T-cell (primary cell): ENCODE data around the gene NPTXR. TPM values are rescaled to one million over a fixed set of nuclear protein-coding genes. Genes with fewer than 3 reads are reported as not detected.

Experiments used
- ATAC-seq, 4 experiments: fragments of 200-7000 bp in 3 of 4; fragments of 150-1000 bp in 1 of 4; cut with Tn5 transposase; replicated peaks in 1 of 4; 1 replicate in 3 of 4; 2 replicates in 1 of 4; pipeline ENCODE4 v1.10.0; 2021; ENCODE audit warnings: moderate library complexity in 3 of 4, mild to moderate bottlenecking in 2 of 4, moderate number of reproducible peaks in 1 of 4
- CTCF ChIA-PET, 2 donors: fragments of 300-600 bp; sonication (Branson Sonifier 250); formaldehyde crosslinking; loops; one replicate each; lab custom pipeline; 2022; ENCODE audit warnings: antibody characterized with exemption in 2 of 2; lab: Charles Lee
- POLR2A ChIA-PET, 2 donors: fragments of 300-600 bp; sonication (Branson Sonifier 250); formaldehyde crosslinking; loops; one replicate each; lab custom pipeline; 2022; ENCODE audit warnings: antibody characterized with exemption in 2 of 2; lab: Charles Lee
- DNase-seq, 35 experiments: peaks; one replicate each; pipeline versions ENCODE4 v3.0.0 to v3.0.0-alpha.2; 2013 to 2023
- H3K27ac ChIP-seq: one replicate; pipeline ENCODE4 v1.5.1; 2013; ENCODE audit warnings: low read length
- H3K27me3 ChIP-seq, 2 experiments: replicated peaks in 1 of 2; 1 replicate in 1 of 2; 2 replicates in 1 of 2; pipeline versions ENCODE4 v1.6.1 to v1.7.0; 2013; ENCODE audit warnings: low read length in 1 of 2, mixed read lengths in 1 of 2; ENCODE audit not compliant: control insufficient read depth in 2 of 2, insufficient read depth in 2 of 2; ENCODE audit errors: extremely low read depth in 1 of 2
- H3K36me3 ChIP-seq, 2 donors: 1 replicate in 1 of 2; 2 replicates in 1 of 2; pipeline versions ENCODE4 v1.6.1 to v1.7.0; 2013; ENCODE audit warnings: low read length in 1 of 2; ENCODE audit not compliant: control insufficient read depth in 2 of 2, insufficient read depth in 1 of 2; ENCODE audit errors: extremely low read depth in 1 of 2
- H3K4me1 ChIP-seq, 2 experiments: 1 replicate in 1 of 2; 2 replicates in 1 of 2; pipeline versions ENCODE4 v1.6.1 to v1.7.0; 2013; ENCODE audit warnings: low read length in 2 of 2, mixed read lengths in 1 of 2; ENCODE audit not compliant: insufficient read depth in 2 of 2, control insufficient read depth in 1 of 2; ENCODE audit errors: extremely low read depth in 1 of 2
- H3K4me3 ChIP-seq, 2 donors: 1 replicate in 1 of 2; 2 replicates in 1 of 2; pipeline versions ENCODE4 v1.5.1 to v1.7.0; 2013; ENCODE audit warnings: mild to moderate bottlenecking in 2 of 2, low read length in 1 of 2, moderate library complexity in 1 of 2; ENCODE audit not compliant: control insufficient read depth in 1 of 2; ENCODE audit errors: extremely low read depth in 1 of 2
- H3K9me3 ChIP-seq: 2 replicates; pipeline ENCODE4 v1.7.0; 2013
- H3K27ac Mint-ChIP-seq, 2 donors: one replicate each; pipeline ENCODE4 v1.8.0; 2020 to 2021; ENCODE audit warnings: mild to moderate bottlenecking in 2 of 2, mixed read lengths in 2 of 2
- H3K27me3 Mint-ChIP-seq, 2 donors: one replicate each; pipeline ENCODE4 v1.8.0; 2021 to 2022; ENCODE audit warnings: mixed read lengths in 2 of 2
- H3K36me3 Mint-ChIP-seq: one replicate; pipeline ENCODE4 v1.8.0; 2021; ENCODE audit warnings: mixed read lengths
- H3K4me1 Mint-ChIP-seq, 3 donors: one replicate each; pipeline ENCODE4 v1.8.0; 2020 to 2022; ENCODE audit warnings: mixed read lengths in 3 of 3, mild to moderate bottlenecking in 1 of 3
- H3K4me3 Mint-ChIP-seq, 3 donors: one replicate each; pipeline ENCODE4 v1.8.0; 2020 to 2022; ENCODE audit warnings: mild to moderate bottlenecking in 3 of 3, mixed read lengths in 3 of 3, moderate library complexity in 3 of 3
- H3K9me3 Mint-ChIP-seq, 3 donors: one replicate each; pipeline ENCODE4 v1.8.0; 2020 to 2022; ENCODE audit warnings: mixed read lengths in 3 of 3
- WGBS: methylation state at CpG from one replicate; pipeline ENCODE4 v1.1.5; 2013; ENCODE audit warnings: missing lambda C conversion rate; ENCODE audit not compliant: insufficient coverage; 5-methylcytosine and 5-hydroxymethylcytosine counted together
- total RNA-seq, 35 experiments: library from RNA in 6 of 35; stranded (reverse) in 6 of 35; fragments of 120-200 nt in 1 of 35; gene quantifications; one replicate each; pipeline versions ENCODE4 v1.2.1 to v1.2.4 and lab custom pipeline; 2013 to 2026

The NPTXR gene
- total RNA-seq, 5 donors from 2014 or later (not counting 1 experiment from before 2014, with no cell fraction given): 4.9 to 13.2 (median 9.1) TPM

- POLR2A ChIA-PET: no interaction called here
- CTCF ChIA-PET: interaction anchor here in 1 of 2 donors (0.9 kb wide), 1 partner anchor 19 kb away, joined by 4 read pairs; no protein-coding TSS in a partner anchor
Observed at GRCh38 chr22:38823637-38824036, 20.2 kb downstream of the NPTXR start.

GRCh38 chr22:38823076-38823475 lies 20.8 kb downstream of the NPTXR start:
- Histone ChIP-seq H3K4me1 (no peaks in the 10 kb centered on the region), H3K9me3 (no peaks in the 10 kb centered on the region), H3K27ac (no peak overlapping the region), H3K27me3 (peaks cover 0 to 15% of the 10 kb centered on the region in 2 experiments), H3K36me3 (no peaks in the 10 kb centered on the region), H3K4me3 (no peak overlapping the region)
- ATAC-seq (no peak), DNase-seq (no peak)
- Mint-ChIP-seq H3K27ac (no peak overlapping the region), H3K4me1 (no peaks in the 10 kb centered on the region), H3K36me3 (peaks cover 2% of the 10 kb centered on the region), H3K27me3 (no peaks in the 10 kb centered on the region), H3K4me3 (no peak overlapping the region), H3K9me3 (peaks cover 0 to 3% (median 0%) of the 10 kb centered on the region in 3 donors)
- POLR2A ChIA-PET: no interaction called here
- WGBS: 87% methylated on average over 2 of the region's 4 CpGs
- CTCF ChIA-PET: no interaction called here

More at GRCh38 chr22:38823637-38824036, 20.2 kb downstream of the NPTXR start:
- H3K36me3 ChIP-seq: no peaks in the 10 kb centered on the region
- no peaks in the 10 kb centered on the region for H3K4me1 Mint-ChIP-seq
- H3K4me3 ChIP-seq: no peak overlapping the region
- H3K27ac Mint-ChIP-seq: no peak overlapping the region
- H3K9me3 Mint-ChIP-seq: peaks cover 0 to 3% (median 0%) of the 10 kb centered on the region in 3 donors
- no peak for ATAC-seq
- H3K36me3 Mint-ChIP-seq: peaks cover 2% of the 10 kb centered on the region
- no peak for DNase-seq
- no peaks in the 10 kb centered on the region for H3K4me1 ChIP-seq
- peaks cover 0 to 16% of the 10 kb centered on the region in 2 experiments for H3K27me3 ChIP-seq
- no peak overlapping the region for H3K4me3 Mint-ChIP-seq
- no CpG with 5 or more reads among the region's 2 CpGs for WGBS
- no peak overlapping the region for H3K27ac ChIP-seq
- H3K9me3 ChIP-seq: no peaks in the 10 kb centered on the region
- H3K27me3 Mint-ChIP-seq: no peaks in the 10 kb centered on the region

GRCh38 chr22:38820020-38820419 lies 23.8 kb downstream of the NPTXR start:
- no peaks in the 10 kb centered on the region for H3K4me1 Mint-ChIP-seq
- Histone ChIP-seq H3K36me3 (no peaks in the 10 kb centered on the region), H3K27ac (no peak overlapping the region), H3K4me3 (no peak overlapping the region), H3K4me1 (no peaks in the 10 kb centered on the region), H3K9me3 (no peaks in the 10 kb centered on the region), H3K27me3 (peaks cover 0 to 20% of the 10 kb centered on the region in 2 experiments)
- DNase-seq (no peak), ATAC-seq (no peak)
- CTCF ChIA-PET: interaction anchor here in 1 of 2 donors (0.6 kb wide), 1 partner anchor 313 kb away, joined by 3 read pairs; no protein-coding TSS in a partner anchor
- peaks cover 0 to 4% of the 10 kb centered on the region in 2 donors for H3K27me3 Mint-ChIP-seq
- no peak overlapping the region for H3K4me3 Mint-ChIP-seq
- POLR2A ChIA-PET: no interaction called here
- H3K36me3 Mint-ChIP-seq: peaks cover 2% of the 10 kb centered on the region
- H3K27ac Mint-ChIP-seq: no peak overlapping the region
- 76% methylated on average over 8 of the region's 8 CpGs for WGBS
- H3K9me3 Mint-ChIP-seq: peaks cover 0 to 3% (median 0%) of the 10 kb centered on the region in 3 donors

- no peak overlapping the region for H3K27ac Mint-ChIP-seq
- no peaks in the 10 kb centered on the region for H3K4me1 ChIP-seq
- POLR2A ChIA-PET: no interaction called here
- H3K9me3 ChIP-seq: no peaks in the 10 kb centered on the region
- no peak overlapping the region for H3K27ac ChIP-seq
- H3K4me3 Mint-ChIP-seq: no peak overlapping the region
- H3K9me3 Mint-ChIP-seq: peaks cover 0 to 3% (median 0%) of the 10 kb centered on the region in 3 donors
- CTCF ChIA-PET: interaction anchor here in 1 of 2 donors (0.6 kb wide), 1 partner anchor 313 kb away, joined by 3 read pairs; no protein-coding TSS in a partner anchor
- no peaks in the 10 kb centered on the region for H3K4me1 Mint-ChIP-seq
- peaks cover 0 to 10% of the 10 kb centered on the region in 2 donors for H3K27me3 Mint-ChIP-seq
- H3K36me3 Mint-ChIP-seq: peaks cover 2% of the 10 kb centered on the region
- no peak for ATAC-seq
- peaks cover 0 to 23% of the 10 kb centered on the region in 2 experiments for H3K27me3 ChIP-seq
- no peak for DNase-seq
- 89% methylated on average over 8 of the region's 10 CpGs for WGBS
- H3K36me3 ChIP-seq: no peaks in the 10 kb centered on the region
- H3K4me3 ChIP-seq: no peak overlapping the region
Observed at GRCh38 chr22:38819387-38819940, 24.4 kb downstream of the NPTXR start.

GRCh38 chr22:38817196-38817595 lies 26.6 kb downstream of the NPTXR start:
- no peak overlapping the region for H3K27ac Mint-ChIP-seq
- WGBS: 72% methylated on average over 2 of the region's 6 CpGs
- CTCF ChIA-PET: no interaction called here
- H3K4me3 ChIP-seq: no peak overlapping the region
- no peaks in the 10 kb centered on the region for H3K4me1 ChIP-seq
- H3K4me1 Mint-ChIP-seq: no peaks in the 10 kb centered on the region
- H3K9me3 ChIP-seq: no peaks in the 10 kb centered on the region
- H3K4me3 Mint-ChIP-seq: no peak overlapping the region
- H3K27ac ChIP-seq: no peak overlapping the region
- H3K36me3 Mint-ChIP-seq: no peaks in the 10 kb centered on the region
- H3K36me3 ChIP-seq: no peaks in the 10 kb centered on the region
- POLR2A ChIA-PET: no interaction called here
- H3K27me3 Mint-ChIP-seq: peaks cover 4 to 20% of the 10 kb centered on the region in 2 donors
- peaks cover 0 to 26% of the 10 kb centered on the region in 2 experiments for H3K27me3 ChIP-seq
- ATAC-seq (no peak), DNase-seq (no peak)
- H3K9me3 Mint-ChIP-seq: no peaks in the 10 kb centered on the region

- WGBS: no CpG with 5 or more reads among the region's 1 CpG
- Mint-ChIP-seq H3K36me3 (no peaks in the 10 kb centered on the region), H3K4me3 (no peak overlapping the region), H3K4me1 (no peaks in the 10 kb centered on the region), H3K27me3 (peaks cover 8 to 26% of the 10 kb centered on the region in 2 donors), H3K27ac (no peak overlapping the region), H3K9me3 (no peaks in the 10 kb centered on the region)
- no peak overlapping the region for H3K4me3 ChIP-seq
- ATAC-seq: no peak
- no peaks in the 10 kb centered on the region for H3K4me1 ChIP-seq
- H3K9me3 ChIP-seq: no peaks in the 10 kb centered on the region
- ChIA-PET POLR2A (no interaction called here), CTCF (no interaction called here)
- no peaks in the 10 kb centered on the region for H3K36me3 ChIP-seq
- no peak overlapping the region for H3K27ac ChIP-seq
- DNase-seq: no peak
- peaks cover 0 to 27% of the 10 kb centered on the region in 2 experiments for H3K27me3 ChIP-seq
Observed at GRCh38 chr22:38815842-38816241, 28.0 kb downstream of the NPTXR start.
